ENCODE results near the gene KRTAP10-10. TPM values are rescaled to one million over a fixed set of nuclear protein-coding genes. Genes with fewer than 3 reads are reported as not detected.

The KRTAP10-10 gene
- total and polyA plus RNA-seq, 2 of the 8 experiments (the other 6 are each of a cell fraction or from before 2014, with no cell fraction given): not detected

GRCh38 chr21:44612029-44612486 is 25.1 kb upstream of the KRTAP10-10 start, which contains the start of gene KRTAP10-8 (continued):
- TF ChIP-seq EP300 (IDR thresholded peaks at IDR 0.05; ENCODE audit: borderline replicate concordance in 1 of 2, low read depth in 2 of 2, low read length in 2 of 2) (no peak), FOSL1 (IDR thresholded peaks at IDR 0.05; ENCODE audit: insufficient read depth, low read depth, low read length) (no peak), SP2 (IDR thresholded peaks at IDR 0.05; ENCODE audit: low read length) (no peak), RNF2 (IDR thresholded peaks at IDR 0.05; ENCODE audit: borderline replicate concordance, low read depth, low read length, missing control alignments, poor library complexity, severe bottlenecking) (no peak)

All from H1 (cell line).